ENCODE measurements around the gene SALL1. TPM values are rescaled to one million over a fixed set of nuclear protein-coding genes. Genes with fewer than 3 reads are reported as not detected.

Gene SALL1
- total and polyA plus RNA-seq, 2 donors (not counting 3 experiments of a cell fraction or from before 2014, with no cell fraction given), result not detected

- Histone ChIP-seq H3K9me3 (replicated peaks; ENCODE audit: control insufficient read depth, insufficient read depth, low read length) (no peaks in the 10 kb centered on the region), H3K4me1 (ENCODE audit: control insufficient read depth, extremely low read depth, insufficient read depth, low read length) (no peaks in the 10 kb centered on the region), H3K79me2 (ENCODE audit: control insufficient read depth, insufficient read depth, low read length) (no peaks in the 10 kb centered on the region), H3K4me2 (ENCODE audit: insufficient read depth, low read length) (no peak overlapping the region), H3K9ac (replicated peaks; ENCODE audit: extremely low read depth, insufficient read depth, low read length) (no peak overlapping the region), H3K27ac (ENCODE audit: insufficient read depth, low read depth, low read length) (no peak overlapping the region), H2AFZ (ENCODE audit: low read depth, low read length) (no peak overlapping the region), H4K20me1 (replicated peaks; ENCODE audit: control insufficient read depth, extremely low read depth, insufficient read depth, low read length) (no peaks in the 10 kb centered on the region), H3K27me3 (ENCODE audit: control insufficient read depth in 2 of 2, insufficient read depth in 2 of 2, low read length in 2 of 2) (no peaks in the 10 kb centered on the region), H3K4me3 (replicated peaks in 1 of 3; ENCODE audit: insufficient read depth in 1 of 3, low read depth in 1 of 3, low read length in 3 of 3) (no peak overlapping the region), H3K9me1 (replicated peaks; ENCODE audit: control insufficient read depth, extremely low read depth, insufficient read depth, low read length) (no peaks in the 10 kb centered on the region), H3K36me3 (ENCODE audit: control insufficient read depth in 2 of 2, extremely low read depth in 1 of 2, insufficient read depth in 2 of 2, low read length in 2 of 2) (no peaks in the 10 kb centered on the region)
- no peak for TF ChIP-seq MYC (IDR thresholded peaks at IDR 0.05; ENCODE audit: low read depth, low read length)
- TF ChIP-seq GATA2 (IDR thresholded peaks at IDR 0.05; ENCODE audit: insufficient read depth, insufficient read length, low read depth, low read length), result no peak
- TF ChIP-seq EZH2 (IDR thresholded peaks at IDR 0.05; ENCODE audit: borderline replicate concordance, low read depth, low read length, severe bottlenecking), result no peak
- TF ChIP-seq, protein P1, sequence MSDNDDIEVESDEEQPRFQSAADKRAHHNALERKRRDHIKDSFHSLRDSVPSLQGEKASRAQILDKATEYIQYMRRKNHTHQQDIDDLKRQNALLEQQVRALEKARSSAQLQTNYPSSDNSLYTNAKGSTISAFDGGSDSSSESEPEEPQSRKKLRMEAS (IDR thresholded peaks at IDR 0.05; ENCODE audit: insufficient read depth, insufficient read length), result no peak
- no peak for TF ChIP-seq POLR2A (IDR thresholded peaks at IDR 0.05; ENCODE audit: low read depth, low read length)
- no peak for TF ChIP-seq FOS (IDR thresholded peaks at IDR 0.05; ENCODE audit: borderline replicate concordance, insufficient read depth, low read length)
- TF ChIP-seq JUN (IDR thresholded peaks at IDR 0.05; ENCODE audit: borderline replicate concordance, insufficient read depth, insufficient read length, low read depth), result no peak
- no peak for TF ChIP-seq POLR2AphosphoS5 (IDR thresholded peaks at IDR 0.05; ENCODE audit: insufficient read depth, low read depth, low read length)
- POLR2A ChIA-PET, result no interaction called here
- dilution Hi-C loops (cut with MboI; ENCODE audit: extremely low pct_ligation_motif_present, low sequenced_read_pairs) (no loop called here), intact Hi-C loops (cut with micrococcal nuclease) (no loop called here)
- no TSS peak for BruUV-seq (replicated peaks)
- DNase-seq (ENCODE audit: low read depth, low spot score) (no peak), FAIRE-seq (no peak)
- CTCF ChIA-PET, result no interaction called here
These were observed 17.7 kb upstream of the SALL1 start for GRCh38 chr16:51168755-51169154.
